NCI-H526 treated with DMSO at 0.1 percent for 48 hours (cell line): ENCODE data around the gene PPP1R11.

Experiments
- DNase-seq: peaks from one replicate; lab custom pipeline; 2025; lab: John Stamatoyannopoulos, UW

The PPP1R11 gene

GRCh38 chr6:30061858-30062458 is 5.0 kb upstream of the PPP1R11 start:
- DNase-seq, result no peak

GRCh38 chr6:30062471-30063178 is 4.4 kb upstream of the PPP1R11 start:
- no peak for DNase-seq

GRCh38 chr6:30063315-30063714 is 3.7 kb upstream of the PPP1R11 start:
- DNase-seq, result no peak

- DNase-seq, result no peak
These were observed 916 bp upstream of the PPP1R11 start for GRCh38 chr6:30066082-30066481.

GRCh38 chr6:30067460-30068139 is 602 bp downstream of the PPP1R11 start:
- DNase-seq, result no peak

GRCh38 chr6:30071081-30071818 is 4.3 kb downstream of the PPP1R11 start:
- no peak for DNase-seq

GRCh38 chr6:30071858-30072257 is 4.9 kb downstream of the PPP1R11 start:
- no peak for DNase-seq

GRCh38 chr6:30073489-30074235 is 6.7 kb downstream of the PPP1R11 start:
- DNase-seq, result no peak

GRCh38 chr6:30074331-30075093 is 7.5 kb downstream of the PPP1R11 start:
- DNase-seq, result no peak

- no peak for DNase-seq
These were observed 8.2 kb downstream of the PPP1R11 start, which contains the start of gene RNF39 for GRCh38 chr6:30075094-30075789. TSS of gene RNF39 (minus strand) at chr6:30075769. CDS start at chr6:30075585, 184 bp downstream.

GRCh38 chr6:30075790-30076732 is 9.1 kb downstream of the PPP1R11 start:
- no peak for DNase-seq

- DNase-seq, result no peak
These were observed 10.2 kb downstream of the PPP1R11 start for GRCh38 chr6:30077218-30077617.

- no peak for DNase-seq
These were observed 20.9 kb downstream of the PPP1R11 start for GRCh38 chr6:30087876-30088275.

- DNase-seq, result no peak
These were observed 24.8 kb downstream of the PPP1R11 start for GRCh38 chr6:30091577-30092381.

GRCh38 chr6:30092852-30093543 is 26.0 kb downstream of the PPP1R11 start:
- no peak for DNase-seq

- DNase-seq, result no peak
These were observed 27.1 kb downstream of the PPP1R11 start for GRCh38 chr6:30093951-30094661.

- no peak for DNase-seq
These were observed 29.8 kb downstream of the PPP1R11 start for GRCh38 chr6:30096829-30097228.
